ENCODE measurements around the gene TRIM71. TPM values are rescaled to one million over a fixed set of nuclear protein-coding genes. Genes with fewer than 3 reads are reported as not detected.

Gene TRIM71
- total RNA-seq, 1 donor from 2014 or later, result 106 TPM

GRCh38 chr3:32886296-32886695, 68.5 kb downstream of the TRIM71 start:
- TF ChIP-seq, protein P1, sequence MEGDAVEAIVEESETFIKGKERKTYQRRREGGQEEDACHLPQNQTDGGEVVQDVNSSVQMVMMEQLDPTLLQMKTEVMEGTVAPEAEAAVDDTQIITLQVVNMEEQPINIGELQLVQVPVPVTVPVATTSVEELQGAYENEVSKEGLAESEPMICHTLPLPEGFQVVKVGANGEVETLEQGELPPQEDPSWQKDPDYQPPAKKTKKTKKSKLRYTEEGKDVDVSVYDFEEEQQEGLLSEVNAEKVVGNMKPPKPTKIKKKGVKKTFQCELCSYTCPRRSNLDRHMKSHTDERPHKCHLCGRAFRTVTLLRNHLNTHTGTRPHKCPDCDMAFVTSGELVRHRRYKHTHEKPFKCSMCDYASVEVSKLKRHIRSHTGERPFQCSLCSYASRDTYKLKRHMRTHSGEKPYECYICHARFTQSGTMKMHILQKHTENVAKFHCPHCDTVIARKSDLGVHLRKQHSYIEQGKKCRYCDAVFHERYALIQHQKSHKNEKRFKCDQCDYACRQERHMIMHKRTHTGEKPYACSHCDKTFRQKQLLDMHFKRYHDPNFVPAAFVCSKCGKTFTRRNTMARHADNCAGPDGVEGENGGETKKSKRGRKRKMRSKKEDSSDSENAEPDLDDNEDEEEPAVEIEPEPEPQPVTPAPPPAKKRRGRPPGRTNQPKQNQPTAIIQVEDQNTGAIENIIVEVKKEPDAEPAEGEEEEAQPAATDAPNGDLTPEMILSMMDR (IDR thresholded peaks at IDR 0.05), result no peak
- TF ChIP-seq EZH2 (IDR thresholded peaks at IDR 0.05) (no peak), EZH2phosphoT487 (IDR thresholded peaks at IDR 0.05) (no peak)
- H3K27ac Mint-ChIP-seq, result no peak overlapping the region
- H3K4me3 Mint-ChIP-seq, result no peak overlapping the region
- H3K4me1 Mint-ChIP-seq, result peaks cover 39% of the 10 kb centered on the region
- no peak for DNase-seq (ENCODE audit: low spot score)
- peak overlapping the region; percentile 21 for H3K27ac ChIP-seq
- H3K4me3 ChIP-seq, result no peak overlapping the region
- peaks cover 16% of the 10 kb centered on the region for H3K36me3 ChIP-seq
- no peak overlapping the region for H2AFZ ChIP-seq (replicated peaks)
- H3K9me3 ChIP-seq (ENCODE audit: low read depth), result no peaks in the 10 kb centered on the region
- H3K9me3 Mint-ChIP-seq, result no peaks in the 10 kb centered on the region
- H3K27me3 ChIP-seq, result no peaks in the 10 kb centered on the region
- H4K20me1 ChIP-seq (ENCODE audit: low read depth), result peaks cover 99% of the 10 kb centered on the region
- peaks cover 43% of the 10 kb centered on the region for H3K36me3 Mint-ChIP-seq
- H3K4me1 ChIP-seq, result peaks cover 33% of the 10 kb centered on the region
- H3K4me2 ChIP-seq, result no peak overlapping the region
- peaks cover 40% of the 10 kb centered on the region for H3F3A ChIP-seq (ENCODE audit: low read depth)
- H3K79me2 ChIP-seq (ENCODE audit: low read depth), result peaks cover 100% of the 10 kb centered on the region
- H3K27me3 Mint-ChIP-seq (ENCODE audit: insufficient read depth, low read depth), result no peaks in the 10 kb centered on the region
- H3K9ac ChIP-seq, result no peak overlapping the region

DNA sequence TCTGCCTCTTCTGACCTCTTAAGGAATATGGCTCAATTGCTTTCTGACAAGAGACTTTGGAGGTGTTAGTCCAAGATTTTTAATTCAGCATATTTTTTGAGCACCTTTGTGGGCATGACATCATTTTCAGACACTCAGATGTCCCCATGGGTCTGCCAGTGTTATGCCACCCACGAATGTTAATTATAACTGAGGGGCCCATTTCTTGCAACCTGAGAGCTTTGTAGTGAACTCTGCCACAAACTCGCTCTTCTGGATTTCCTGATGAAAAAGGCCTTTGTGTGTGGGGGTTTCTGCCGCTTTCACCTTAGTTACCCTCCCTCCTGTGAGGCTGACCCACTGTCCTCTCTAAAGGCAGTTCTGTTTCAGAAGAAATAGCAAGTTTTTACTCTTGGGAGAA, 69.1 kb downstream of the TRIM71 start:
- H3K9me3 ChIP-seq (ENCODE audit: low read depth), result no peaks in the 10 kb centered on the region
- H3K79me2 ChIP-seq (ENCODE audit: low read depth), result peaks cover 100% of the 10 kb centered on the region
- H3K27ac Mint-ChIP-seq, result no peak overlapping the region
- no peaks in the 10 kb centered on the region for H3K27me3 ChIP-seq
- H3K36me3 Mint-ChIP-seq, result peaks cover 46% of the 10 kb centered on the region
- H3K27ac ChIP-seq, result peak overlapping the region; percentile 58
- TF ChIP-seq, protein P1 (IDR thresholded peaks at IDR 0.05), result no peak
- TF ChIP-seq EZH2phosphoT487 (IDR thresholded peaks at IDR 0.05) (no peak), EZH2 (IDR thresholded peaks at IDR 0.05) (no peak)
- no peaks in the 10 kb centered on the region for H3K9me3 Mint-ChIP-seq
- peaks cover 46% of the 10 kb centered on the region for H3F3A ChIP-seq (ENCODE audit: low read depth)
- no peak overlapping the region for H3K4me3 Mint-ChIP-seq
- H2AFZ ChIP-seq (replicated peaks), result no peak overlapping the region
- no peak overlapping the region for H3K4me3 ChIP-seq
- H3K27me3 Mint-ChIP-seq (ENCODE audit: insufficient read depth, low read depth), result no peaks in the 10 kb centered on the region
- H3K36me3 ChIP-seq, result peaks cover 20% of the 10 kb centered on the region
- no peak overlapping the region for H3K9ac ChIP-seq
- peaks cover 99% of the 10 kb centered on the region for H4K20me1 ChIP-seq (ENCODE audit: low read depth)
- H3K4me1 ChIP-seq, result peaks cover 27% of the 10 kb centered on the region
- peak overlapping the region; percentile 27 for H3K4me2 ChIP-seq
- no peak for DNase-seq (ENCODE audit: low spot score)
- peaks cover 33% of the 10 kb centered on the region for H3K4me1 Mint-ChIP-seq

DNA sequence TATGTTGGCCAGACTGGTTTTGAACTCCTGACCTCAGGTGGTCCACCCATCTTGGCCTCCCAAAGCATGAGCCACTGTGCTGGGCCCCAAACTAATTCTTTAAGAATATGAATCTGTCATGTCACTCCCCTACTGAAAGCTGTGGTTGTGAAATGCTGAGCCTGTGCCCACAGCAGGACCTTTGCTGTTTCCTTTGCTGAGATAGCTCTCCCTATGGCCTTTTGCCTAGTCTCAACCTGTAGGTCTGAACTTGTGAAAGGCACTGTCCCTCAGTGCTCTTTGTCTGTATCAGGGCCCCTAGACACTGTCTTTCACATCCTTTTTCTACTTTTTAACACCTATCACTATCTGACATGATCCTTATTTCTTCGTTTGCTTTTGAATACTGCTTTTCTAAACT, 70.9 kb downstream of the TRIM71 start:
- peaks cover 99% of the 10 kb centered on the region for H4K20me1 ChIP-seq (ENCODE audit: low read depth)
- peaks cover 100% of the 10 kb centered on the region for H3K79me2 ChIP-seq (ENCODE audit: low read depth)
- no peak for TF ChIP-seq EZH2phosphoT487 (IDR thresholded peaks at IDR 0.05)
- Mint-ChIP-seq H3K27me3 (ENCODE audit: insufficient read depth, low read depth) (no peaks in the 10 kb centered on the region), H3K36me3 (peaks cover 51% of the 10 kb centered on the region), H3K4me3 (no peak overlapping the region), H3K4me1 (peaks cover 22% of the 10 kb centered on the region), H3K27ac (no peak overlapping the region), H3K9me3 (no peaks in the 10 kb centered on the region)
- H3F3A ChIP-seq (ENCODE audit: low read depth), result peaks cover 47% of the 10 kb centered on the region
- H3K4me1 ChIP-seq, result peaks cover 20% of the 10 kb centered on the region
- DNase-seq (ENCODE audit: low spot score), result no peak
- no peak overlapping the region for H3K9ac ChIP-seq
- H3K4me3 ChIP-seq, result no peak overlapping the region
- no peak overlapping the region for H3K27ac ChIP-seq
- H3K9me3 ChIP-seq (ENCODE audit: low read depth), result no peaks in the 10 kb centered on the region
- no peaks in the 10 kb centered on the region for H3K27me3 ChIP-seq
- no peak overlapping the region for H3K4me2 ChIP-seq
- peaks cover 24% of the 10 kb centered on the region for H3K36me3 ChIP-seq
- no peak overlapping the region for H2AFZ ChIP-seq (replicated peaks)

GRCh38 chr3:32890420-32891276, 72.9 kb downstream of the TRIM71 start:
- Mint-ChIP-seq H3K4me1 (peaks cover 17% of the 10 kb centered on the region), H3K36me3 (peaks cover 62% of the 10 kb centered on the region)
- peaks cover 24% of the 10 kb centered on the region for H3K36me3 ChIP-seq

More at GRCh38 chr3:32890420-32891276, 72.9 kb downstream of the TRIM71 start:
- Histone ChIP-seq H3K9ac (no peak overlapping the region), H3K9me3 (ENCODE audit: low read depth) (no peaks in the 10 kb centered on the region), H3K4me1 (peaks cover 16% of the 10 kb centered on the region), H3K27ac (no peak overlapping the region), H2AFZ (replicated peaks) (no peak overlapping the region), H3K4me2 (no peak overlapping the region), H4K20me1 (ENCODE audit: low read depth) (peaks cover 99% of the 10 kb centered on the region), H3F3A (ENCODE audit: low read depth) (peaks cover 58% of the 10 kb centered on the region), H3K79me2 (ENCODE audit: low read depth) (peaks cover 100% of the 10 kb centered on the region), H3K4me3 (no peak overlapping the region), H3K27me3 (no peaks in the 10 kb centered on the region)
- Mint-ChIP-seq H3K27me3 (ENCODE audit: insufficient read depth, low read depth) (no peaks in the 10 kb centered on the region), H3K27ac (no peak overlapping the region), H3K4me3 (no peak overlapping the region), H3K9me3 (no peaks in the 10 kb centered on the region)
- TF ChIP-seq, protein P1 (IDR thresholded peaks at IDR 0.05), result no peak
- TF ChIP-seq EZH2phosphoT487 (IDR thresholded peaks at IDR 0.05) (no peak), EZH2 (IDR thresholded peaks at IDR 0.05) (no peak)
- DNase-seq (ENCODE audit: low spot score), result no peak
